Mucosa of gallbladder (tissue), 1 donor: ENCODE data around the gene LRTM2. TPM values are rescaled to one million over a fixed set of nuclear protein-coding genes. Genes with fewer than 3 reads are reported as not detected.

Source experiments
- DNase-seq: peaks from one replicate; pipeline ENCODE4 v3.0.0-alpha.2; 2020; ENCODE audit warnings: low spot score
- total RNA-seq: library from RNA; stranded (reverse); gene quantifications from one replicate; pipeline ENCODE4 v1.2.1, GENCODE V29; 2021
- donor health status: DM: no; HTN: no; CAD: no.

Gene LRTM2
- total RNA-seq, 1 donor from 2014 or later, result not detected

GRCh38 chr12:1829306-1829900 is 9.0 kb downstream of the LRTM2 start:
- DNase-seq, result no peak

DNA sequence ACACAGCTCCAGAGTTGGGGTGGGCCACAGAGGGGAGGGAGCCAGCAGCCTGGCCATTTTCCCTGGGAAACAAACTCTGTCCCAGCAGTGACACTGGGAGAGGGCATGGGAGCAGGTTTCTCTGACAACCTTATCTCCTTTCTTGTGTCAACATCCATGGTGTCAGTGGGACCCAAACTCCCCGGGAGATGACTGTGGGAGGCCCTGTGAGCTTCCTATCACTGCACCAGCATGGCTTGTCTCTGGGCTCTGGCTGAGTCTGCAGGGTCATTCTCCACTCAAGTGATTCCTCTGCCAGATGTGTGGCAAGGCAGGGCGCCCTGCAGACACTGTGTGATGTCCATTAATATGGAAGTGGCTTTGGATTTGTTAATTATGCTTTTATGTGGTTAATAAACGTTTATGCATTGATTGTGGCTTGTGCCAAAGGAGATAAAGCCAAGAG is 10.1 kb downstream of the LRTM2 start:
- DNase-seq, result no peak

GRCh38 chr12:1830981-1831963 is 10.9 kb downstream of the LRTM2 start:
- peak; percentile 89 for DNase-seq

DNA sequence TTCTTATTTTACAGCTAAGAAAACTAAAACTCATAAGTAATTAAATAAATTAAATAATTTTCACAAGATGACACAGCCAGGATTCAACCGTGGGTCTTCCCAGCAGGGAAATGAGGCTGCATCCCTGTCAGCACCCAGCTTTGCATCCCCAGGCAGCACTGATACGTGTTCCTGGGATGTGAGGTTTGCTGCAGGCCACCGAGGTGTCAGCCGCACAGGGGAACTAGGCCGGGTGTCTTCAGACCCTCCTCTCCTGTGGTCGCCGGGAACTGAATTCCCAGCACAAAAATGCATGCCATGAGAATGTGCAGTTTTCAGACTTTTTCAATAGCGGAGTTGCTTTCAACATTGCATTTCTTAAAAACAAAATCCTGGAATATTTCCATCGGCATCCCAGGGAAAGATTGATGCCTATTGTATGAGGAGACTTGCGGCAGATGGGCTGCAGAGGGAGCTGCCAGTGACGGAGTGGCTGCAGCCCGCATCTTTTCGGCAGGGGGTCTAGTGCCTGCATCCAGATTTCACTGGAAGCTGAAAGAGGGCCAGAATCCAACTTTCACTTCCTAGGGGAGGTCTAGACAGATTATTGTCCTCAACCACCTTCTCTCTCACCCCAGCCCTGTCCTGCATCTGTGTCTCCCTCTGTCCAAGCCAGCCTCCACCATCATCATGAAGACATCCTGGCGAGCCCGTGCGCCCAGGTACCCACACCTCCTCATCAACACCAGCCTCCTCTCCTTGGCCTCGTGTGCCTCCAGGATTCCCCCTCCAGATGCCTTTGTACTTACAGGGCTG is 12.6 kb downstream of the LRTM2 start:
- DNase-seq, result no peak

- DNase-seq, result no peak
Measured at GRCh38 chr12:1833596-1834028, 13.2 kb downstream of the LRTM2 start.

DNA sequence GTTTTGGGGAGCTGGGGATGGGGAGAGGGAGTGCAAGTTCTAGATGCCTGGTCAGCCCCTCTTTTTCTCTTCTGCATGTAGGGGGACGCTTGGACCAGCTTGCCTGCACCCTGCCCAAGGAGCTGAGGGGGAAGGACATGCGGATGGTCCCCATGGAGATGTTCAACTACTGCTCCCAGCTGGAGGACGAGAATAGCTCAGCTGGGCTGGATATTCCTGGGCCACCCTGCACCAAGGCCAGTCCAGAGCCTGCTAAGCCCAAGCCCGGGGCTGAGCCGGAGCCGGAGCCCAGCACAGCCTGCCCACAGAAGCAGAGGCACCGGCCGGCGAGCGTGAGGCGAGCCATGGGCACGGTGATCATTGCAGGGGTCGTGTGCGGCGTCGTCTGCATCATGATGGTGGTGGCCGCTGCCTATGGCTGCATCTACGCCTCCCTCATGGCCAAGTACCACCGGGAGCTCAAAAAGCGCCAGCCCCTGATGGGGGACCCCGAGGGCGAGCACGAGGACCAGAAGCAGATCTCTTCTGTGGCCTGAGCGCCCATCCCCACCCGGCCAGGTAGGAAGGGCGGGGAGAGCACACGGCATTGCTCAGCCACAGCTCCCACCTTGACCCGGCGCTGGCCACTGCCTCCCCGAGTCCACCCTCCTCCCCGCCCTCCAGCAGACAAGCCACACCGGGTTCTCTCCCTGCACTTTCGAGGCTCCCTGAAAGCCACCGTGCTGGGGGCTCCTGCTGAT is 14.0 kb downstream of the LRTM2 start:
- DNase-seq, result no peak

- DNase-seq, result no peak
Measured at GRCh38 chr12:1835211-1836131, 15.1 kb downstream of the LRTM2 start.

- DNase-seq, result no peak
Measured at GRCh38 chr12:1836241-1836803, 16.0 kb downstream of the LRTM2 start.

- no peak for DNase-seq
Measured at GRCh38 chr12:1836854-1837421, 16.6 kb downstream of the LRTM2 start.

DNA sequence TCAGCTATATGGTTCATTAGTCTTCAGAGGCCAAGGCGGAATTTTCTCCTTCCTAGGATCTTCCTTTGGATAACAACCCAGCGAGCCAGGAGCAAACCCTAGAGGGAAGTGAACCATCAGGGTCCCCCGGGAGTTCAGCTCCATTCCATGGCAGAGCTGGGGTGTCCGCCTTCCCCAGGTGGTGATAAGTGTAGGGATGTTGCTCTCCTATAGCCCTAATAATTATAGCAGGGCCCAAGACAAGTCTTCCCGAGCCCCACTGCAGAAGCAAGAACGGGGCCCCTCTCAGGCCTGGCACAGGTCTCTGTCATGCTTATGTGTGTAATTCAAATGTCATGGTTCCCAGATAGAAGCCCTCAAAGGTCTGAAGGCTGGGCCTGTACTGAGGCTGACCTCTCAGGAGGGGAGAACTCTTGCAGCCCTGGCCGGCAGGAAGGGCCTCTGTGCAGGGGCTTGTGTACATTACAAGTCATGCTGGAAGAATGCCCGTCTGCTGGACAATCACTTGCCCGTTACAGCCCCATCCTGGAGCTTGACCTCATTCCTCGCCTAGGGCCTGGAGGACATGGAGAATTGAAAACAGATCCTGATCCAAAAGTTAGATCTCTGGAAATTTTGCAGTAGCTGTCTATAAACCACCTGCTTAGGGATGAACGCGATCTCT is 17.3 kb downstream of the LRTM2 start:
- no peak for DNase-seq

DNA sequence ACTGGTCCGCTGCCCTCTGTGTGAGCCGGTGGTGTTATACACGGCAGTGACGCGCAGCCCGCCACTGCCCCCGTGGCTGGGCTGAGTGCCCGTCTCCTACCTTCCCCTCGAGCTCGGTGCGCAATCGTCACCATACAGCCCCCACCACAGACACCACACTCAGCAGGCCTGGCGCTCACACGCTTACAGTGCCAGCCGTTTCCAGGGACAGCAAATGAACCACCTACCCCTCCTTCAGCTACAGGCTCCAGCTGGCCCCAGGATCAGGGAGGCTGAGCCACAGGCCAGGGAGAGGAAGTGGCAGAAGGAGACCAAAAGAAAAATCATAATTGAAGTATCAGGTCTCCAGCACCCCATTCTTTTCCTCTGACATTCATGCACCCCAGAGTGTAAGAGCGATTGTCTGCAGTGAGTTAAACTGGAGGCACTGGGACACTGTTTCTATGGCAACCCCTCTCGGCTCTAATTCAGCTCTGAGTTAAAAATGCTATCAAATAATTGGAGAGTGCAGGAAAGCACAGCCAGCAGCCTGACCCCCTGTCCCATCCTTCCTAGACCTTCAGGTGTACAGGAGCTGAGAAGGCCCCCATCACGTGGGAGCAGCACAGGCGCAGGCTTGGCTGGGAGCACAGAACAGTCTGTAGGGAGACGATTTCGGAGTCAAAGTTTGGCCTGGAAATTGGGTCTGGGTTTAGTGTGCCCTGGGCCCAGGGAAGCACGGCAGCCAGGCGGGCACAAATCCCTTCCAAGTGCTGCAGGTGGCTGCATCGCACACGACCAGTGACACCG is 18.0 kb downstream of the LRTM2 start:
- no peak for DNase-seq

DNA sequence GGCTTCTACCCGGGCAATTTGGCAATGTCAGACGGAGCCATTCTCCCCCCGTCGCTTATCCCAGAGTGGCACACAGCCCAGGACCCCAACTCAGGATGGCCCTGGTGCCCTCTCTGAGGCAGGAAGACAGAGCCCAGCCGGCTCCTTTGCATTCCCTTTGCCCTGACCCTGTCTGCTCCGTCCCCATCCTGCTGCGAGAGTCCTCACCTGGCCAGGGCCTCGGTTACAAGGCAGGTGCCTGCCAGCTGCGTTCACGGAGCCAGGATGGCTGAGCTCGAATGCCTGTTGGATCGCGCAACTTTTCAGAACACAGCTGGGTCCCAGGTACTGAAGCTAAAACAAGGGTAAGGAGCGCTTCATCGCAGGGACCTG is 18.6 kb downstream of the LRTM2 start:
- no peak for DNase-seq

- no peak for DNase-seq
Measured at GRCh38 chr12:1839464-1839863, 19.1 kb downstream of the LRTM2 start.

GRCh38 chr12:1839956-1840951 is 19.9 kb downstream of the LRTM2 start:
- no peak for DNase-seq

GRCh38 chr12:1840981-1841425 is 20.6 kb downstream of the LRTM2 start:
- DNase-seq, result no peak

GRCh38 chr12:1841586-1842182 is 21.3 kb downstream of the LRTM2 start:
- no peak for DNase-seq
